Right kidney (tissue), 1 donor: ENCODE data around the gene CENPE.
A peak's percentile ranks its signal among the peaks of the same experiment; 100 is the strongest.

ENCODE experiments used
- DNase-seq: peaks from one replicate; pipeline ENCODE4 v3.0.0-alpha.2; 2016

Gene CENPE

DNA sequence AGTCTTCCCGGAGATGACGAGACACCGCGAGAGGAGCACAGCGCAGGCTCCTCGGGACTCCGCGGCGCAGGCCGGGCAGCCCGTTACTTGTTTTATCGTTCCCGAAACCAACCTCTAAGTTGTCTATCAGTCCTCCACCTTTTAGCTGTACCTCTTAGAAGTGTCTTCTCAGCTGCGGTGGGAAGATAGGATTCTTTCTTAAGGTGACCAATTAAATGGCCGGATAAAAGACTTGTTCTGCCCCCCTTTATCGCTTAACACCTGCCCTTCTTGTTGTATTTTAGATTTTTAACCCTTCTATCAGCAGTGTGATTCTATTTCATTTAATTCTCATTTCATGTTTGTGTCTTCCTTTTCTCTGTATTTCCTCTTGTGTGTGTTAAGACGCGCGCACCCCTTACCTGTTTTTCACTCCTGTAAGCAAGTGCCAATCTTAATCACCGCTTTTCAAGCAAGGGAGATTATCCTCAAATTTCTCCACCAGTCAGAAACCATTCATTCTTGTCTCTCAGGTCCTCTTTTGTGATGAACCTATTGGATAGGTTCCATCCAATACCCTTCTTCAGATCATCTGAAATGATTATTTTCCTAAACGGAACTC, 121.3 kb downstream of the CENPE start, which contains the start of gene SLC9B2:
SLC9B2 (minus strand) TSS at position 15 of the 601 bp plus-strand sequence. CDS start 9,211 bp downstream, outside the sequence.
- no peak for DNase-seq

DNA sequence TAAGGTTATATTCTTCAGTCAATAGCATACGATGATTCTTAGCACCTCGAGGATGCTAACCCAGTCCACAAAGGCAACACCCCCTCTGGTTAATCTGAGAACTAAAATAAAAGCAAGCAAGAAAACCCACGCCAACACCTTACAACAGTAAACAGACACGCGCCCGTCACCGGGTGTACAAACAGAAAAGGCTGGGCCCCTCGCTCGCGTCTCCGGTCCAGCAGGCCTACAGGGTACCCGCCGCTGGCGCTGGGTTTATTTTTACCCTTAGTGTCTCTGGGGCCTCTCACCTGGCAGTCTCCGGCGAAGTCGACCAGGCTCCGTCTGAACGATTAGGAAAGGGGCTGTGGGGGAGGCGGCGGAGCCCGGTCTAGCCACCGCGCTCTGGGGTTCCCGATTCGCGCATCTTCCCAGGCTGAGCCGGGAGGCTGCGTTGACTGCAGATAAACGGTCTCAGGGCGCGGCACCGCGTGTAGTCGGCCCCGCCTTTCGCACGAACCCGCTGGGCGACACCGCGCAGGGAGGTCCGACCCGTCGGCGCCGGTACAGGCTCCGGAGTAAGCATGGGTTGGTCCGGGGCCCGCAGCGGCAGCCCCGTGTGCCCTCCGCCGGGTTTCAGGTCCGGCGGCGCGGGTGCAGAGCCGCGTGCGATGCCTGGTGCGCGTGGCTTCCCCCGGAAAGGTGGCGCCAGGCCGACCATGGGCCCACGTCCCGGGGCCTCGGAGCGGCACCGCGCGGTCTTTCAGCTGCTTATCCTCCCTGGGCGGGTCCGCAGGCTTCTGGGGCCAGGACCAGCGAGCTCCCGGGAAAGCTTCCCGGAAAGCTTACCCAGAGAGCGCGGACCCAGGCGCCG, 122.0 kb downstream of the CENPE start:
- peak; percentile 94 for DNase-seq

DNA sequence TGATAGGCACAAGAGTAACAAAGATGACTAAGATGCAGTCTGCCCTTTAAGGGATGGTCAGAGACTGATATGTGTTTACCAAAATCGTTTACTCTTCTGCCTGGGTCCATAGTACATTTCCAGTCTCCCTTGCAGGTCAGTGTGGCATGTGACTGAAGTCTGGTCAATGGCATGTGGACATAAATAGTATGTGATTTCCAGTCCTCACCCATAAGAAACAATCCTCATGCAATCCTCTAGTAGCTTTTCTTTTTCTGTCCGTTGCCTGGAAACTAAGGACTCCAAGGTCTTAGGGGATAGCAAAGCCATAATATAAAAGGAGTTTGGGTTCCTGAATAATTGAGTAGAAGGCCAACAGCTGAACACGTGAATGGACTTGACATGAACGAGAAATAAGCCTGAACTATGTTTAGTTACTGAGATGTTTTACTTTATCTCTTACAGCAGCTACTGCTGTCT, 122.7 kb downstream of the CENPE start:
- DNase-seq = no peak

DNA sequence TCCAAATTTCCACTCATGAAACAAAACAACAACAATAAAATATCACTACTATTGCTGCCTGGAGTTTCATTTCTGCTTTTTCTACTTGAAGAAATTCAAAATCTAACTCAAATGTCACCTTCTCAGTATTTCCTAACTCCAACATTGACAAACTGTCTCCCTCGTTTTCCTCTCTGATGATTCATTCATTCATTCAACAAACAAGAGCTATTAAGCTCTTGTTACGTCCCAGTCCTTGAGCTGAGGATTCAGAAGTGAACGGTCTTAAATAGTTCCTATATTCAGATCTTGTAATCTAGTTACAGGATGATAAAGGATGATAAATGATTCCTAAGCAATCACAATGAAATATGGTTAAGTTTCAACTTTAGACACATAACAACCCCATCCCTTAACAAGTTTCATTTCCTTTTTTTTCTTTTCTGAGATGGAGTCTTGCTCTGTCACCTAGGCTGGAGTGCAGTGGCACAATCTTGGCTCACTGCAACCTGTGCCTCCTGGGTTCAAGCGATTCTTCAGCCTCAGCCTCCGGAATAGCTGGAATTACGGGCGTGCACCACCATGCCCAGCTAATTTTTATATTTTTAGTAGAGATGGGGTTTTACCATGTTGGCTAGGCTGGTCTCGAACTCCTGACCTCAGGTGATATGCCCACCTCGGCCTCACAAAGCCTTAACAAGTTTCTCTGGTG, 123.3 kb downstream of the CENPE start:
- no peak for DNase-seq

DNA sequence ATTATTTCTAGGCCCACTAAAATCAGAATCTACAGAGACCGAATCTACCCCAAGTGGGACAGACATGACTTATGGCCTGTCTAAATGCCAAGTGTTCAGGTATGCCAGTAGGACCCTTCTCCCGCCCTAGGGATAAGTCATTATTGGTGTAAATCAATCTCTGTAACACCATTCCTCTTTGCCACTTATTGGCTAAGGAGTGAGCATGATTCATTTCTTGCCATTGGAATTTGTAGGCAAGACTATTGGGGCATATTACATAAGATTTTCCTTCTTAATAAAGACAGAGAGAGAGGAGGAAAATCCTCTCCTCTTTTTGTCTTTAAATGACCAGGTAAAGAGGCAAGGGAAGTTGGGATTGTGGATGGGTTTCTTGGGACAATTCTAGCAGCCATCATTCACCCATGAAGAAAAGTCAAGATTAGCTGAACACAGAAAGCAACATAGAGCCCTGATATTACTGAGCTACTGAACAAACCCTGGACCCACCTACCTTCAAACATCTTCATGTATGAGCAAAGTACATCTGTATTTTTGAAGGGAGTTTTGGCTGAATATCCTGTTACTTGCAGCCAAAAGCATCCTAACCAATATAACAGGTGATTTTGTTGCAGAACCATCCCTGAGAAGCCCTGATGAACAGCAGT, 124.2 kb downstream of the CENPE start:
- no peak for DNase-seq

DNA sequence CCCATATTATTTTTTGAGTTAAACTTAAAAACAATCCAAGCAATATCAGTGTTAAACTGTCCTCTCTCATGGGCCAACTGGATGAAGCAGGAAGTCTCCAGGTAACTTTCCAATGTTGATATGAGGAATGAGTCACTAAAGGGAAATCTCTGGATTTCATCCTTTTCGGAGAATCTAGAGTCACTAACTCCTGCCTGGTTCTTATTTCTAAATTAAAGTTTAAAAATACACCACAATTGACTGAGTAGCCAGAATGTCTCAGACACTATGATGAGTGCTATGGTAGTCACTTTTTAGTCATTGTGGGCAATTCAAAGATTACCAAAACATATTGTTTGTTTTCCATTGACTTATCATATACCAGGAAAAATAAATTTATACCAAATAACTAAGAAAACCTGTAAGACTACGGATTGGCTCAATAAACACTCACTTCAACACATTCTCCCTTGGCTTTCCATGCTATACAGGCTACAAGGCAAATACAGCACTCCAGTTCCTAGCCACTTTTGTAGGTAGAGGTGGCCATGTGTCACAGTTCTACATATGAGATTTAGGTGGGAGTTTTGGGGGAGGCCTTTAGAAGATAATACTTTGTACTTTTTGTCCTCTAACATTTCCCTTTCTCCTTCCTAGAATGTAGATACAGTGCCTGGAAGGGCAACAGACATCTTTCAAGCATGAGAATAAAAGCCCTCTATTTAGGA, 130.1 kb downstream of the CENPE start:
- no peak for DNase-seq

DNA sequence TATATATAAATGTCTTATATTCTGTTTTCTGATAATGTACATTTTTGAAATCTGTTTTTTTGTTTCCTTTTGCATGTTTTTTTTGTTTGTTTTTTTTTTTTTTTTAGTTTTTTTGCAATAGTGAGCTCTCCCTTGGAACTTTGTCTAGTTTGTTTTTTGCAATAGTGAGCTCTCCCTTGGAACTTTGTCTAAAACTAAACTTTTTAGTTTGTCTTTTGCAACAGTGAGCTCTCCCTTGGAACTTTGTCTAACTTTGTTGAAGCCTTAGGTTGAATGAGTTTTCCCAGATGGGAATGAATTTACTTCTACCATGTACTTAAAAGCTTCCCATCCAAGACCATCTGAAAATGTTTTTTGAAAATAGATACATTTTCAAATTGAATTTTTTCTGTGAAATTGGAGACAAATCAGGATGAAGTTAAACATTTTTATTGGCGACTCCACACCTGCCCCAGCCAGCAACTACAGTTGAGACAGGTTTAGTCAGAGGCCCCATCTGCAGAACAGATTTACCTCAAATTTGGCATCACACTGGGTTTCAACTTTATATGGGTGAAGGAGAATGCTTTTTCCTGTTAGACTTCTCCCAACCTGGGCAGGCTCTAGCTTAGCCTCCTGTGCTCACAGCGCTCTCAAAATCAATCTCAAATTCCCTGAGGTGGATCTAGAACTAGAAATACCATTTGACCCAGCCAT, 137.5 kb downstream of the CENPE start:
- DNase-seq = no peak
